GM10248 (cell line): ENCODE measurements around the gene CCR7.

Experiments used
- CTCF ChIA-PET: fragments of 300-600 bp; sonication (Branson Sonifier 250); formaldehyde crosslinking; extraction: SDS; loops from one replicate; lab custom pipeline; 2021; ENCODE audit warnings: antibody characterized with exemption; lab: Yijun Ruan, JAX
- POLR2A ChIA-PET: fragments of 350-650 bp; sonication (Branson Sonifier 250); formaldehyde crosslinking; extraction: SDS; loops from one replicate; lab custom pipeline; 2020; ENCODE audit warnings: antibody characterized with exemption; lab: Yijun Ruan, JAX
- DNase-seq: peaks from one replicate; pipeline ENCODE4 v3.0.0; 2012; ENCODE audit errors: extremely low spot score
- CTCF ChIP-seq: IDR thresholded peaks from 2 replicates; pipeline ENCODE4 v1.5.1; 2012; ENCODE audit warnings: mild to moderate bottlenecking, low read depth; ENCODE audit errors: extremely low read depth, missing control alignments, control extremely low read depth

CCR7 gene

GRCh38 chr17:40515011-40515410, 50.3 kb downstream of the CCR7 start:
- DNase-seq = no peak
- ChIA-PET CTCF (no interaction called here), POLR2A (no interaction called here)
- no peak for TF ChIP-seq CTCF

GRCh38 chr17:40514013-40514875, 51.0 kb downstream of the CCR7 start:
- no peak for DNase-seq
- POLR2A ChIA-PET = no interaction called here
- no peak for TF ChIP-seq CTCF
- CTCF ChIA-PET = interaction anchor here (0.7 to 1.6 kb wide), 3 partner anchors 14 to 42 kb away, joined by 3 read pairs; no protein-coding TSS in a partner anchor

GRCh38 chr17:40511667-40512220, 53.5 kb downstream of the CCR7 start:
- ChIA-PET CTCF (interaction anchor here (1.6 kb wide), 1 partner anchor 21 kb away, joined by 5 read pairs; no protein-coding TSS in a partner anchor), POLR2A (no interaction called here)
- DNase-seq = no peak
- no peak for TF ChIP-seq CTCF

GRCh38 chr17:40511136-40511535, 54.1 kb downstream of the CCR7 start:
- ChIA-PET CTCF (interaction anchor here (1.6 kb wide), 1 partner anchor 22 kb away, joined by 5 read pairs; no protein-coding TSS in a partner anchor), POLR2A (no interaction called here)
- TF ChIP-seq CTCF = no peak
- DNase-seq = no peak

GRCh38 chr17:40510328-40510648, 55.0 kb downstream of the CCR7 start:
- no peak for DNase-seq
- CTCF ChIA-PET = no interaction called here
- TF ChIP-seq CTCF = no peak
- POLR2A ChIA-PET = no interaction called here

GRCh38 chr17:40509626-40510327, 55.5 kb downstream of the CCR7 start:
- ChIA-PET POLR2A (no interaction called here), CTCF (no interaction called here)
- DNase-seq = no peak
- TF ChIP-seq CTCF = no peak
